ENCODE measurements around the gene HECA.
"Not testable (repeated sequence)": the region's sequence is repeated elsewhere in the genome, so short reads cannot be mapped to it uniquely, and the experiment has no call there.

HECA gene, protein sequence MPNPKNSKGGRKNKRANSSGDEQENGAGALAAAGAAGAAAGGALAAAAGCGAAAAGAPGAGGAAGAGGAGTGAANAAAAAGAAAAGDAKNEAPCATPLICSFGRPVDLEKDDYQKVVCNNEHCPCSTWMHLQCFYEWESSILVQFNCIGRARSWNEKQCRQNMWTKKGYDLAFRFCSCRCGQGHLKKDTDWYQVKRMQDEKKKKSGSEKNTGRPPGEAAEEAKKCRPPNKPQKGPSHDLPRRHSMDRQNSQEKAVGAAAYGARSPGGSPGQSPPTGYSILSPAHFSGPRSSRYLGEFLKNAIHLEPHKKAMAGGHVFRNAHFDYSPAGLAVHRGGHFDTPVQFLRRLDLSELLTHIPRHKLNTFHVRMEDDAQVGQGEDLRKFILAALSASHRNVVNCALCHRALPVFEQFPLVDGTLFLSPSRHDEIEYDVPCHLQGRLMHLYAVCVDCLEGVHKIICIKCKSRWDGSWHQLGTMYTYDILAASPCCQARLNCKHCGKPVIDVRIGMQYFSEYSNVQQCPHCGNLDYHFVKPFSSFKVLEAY

DNA sequence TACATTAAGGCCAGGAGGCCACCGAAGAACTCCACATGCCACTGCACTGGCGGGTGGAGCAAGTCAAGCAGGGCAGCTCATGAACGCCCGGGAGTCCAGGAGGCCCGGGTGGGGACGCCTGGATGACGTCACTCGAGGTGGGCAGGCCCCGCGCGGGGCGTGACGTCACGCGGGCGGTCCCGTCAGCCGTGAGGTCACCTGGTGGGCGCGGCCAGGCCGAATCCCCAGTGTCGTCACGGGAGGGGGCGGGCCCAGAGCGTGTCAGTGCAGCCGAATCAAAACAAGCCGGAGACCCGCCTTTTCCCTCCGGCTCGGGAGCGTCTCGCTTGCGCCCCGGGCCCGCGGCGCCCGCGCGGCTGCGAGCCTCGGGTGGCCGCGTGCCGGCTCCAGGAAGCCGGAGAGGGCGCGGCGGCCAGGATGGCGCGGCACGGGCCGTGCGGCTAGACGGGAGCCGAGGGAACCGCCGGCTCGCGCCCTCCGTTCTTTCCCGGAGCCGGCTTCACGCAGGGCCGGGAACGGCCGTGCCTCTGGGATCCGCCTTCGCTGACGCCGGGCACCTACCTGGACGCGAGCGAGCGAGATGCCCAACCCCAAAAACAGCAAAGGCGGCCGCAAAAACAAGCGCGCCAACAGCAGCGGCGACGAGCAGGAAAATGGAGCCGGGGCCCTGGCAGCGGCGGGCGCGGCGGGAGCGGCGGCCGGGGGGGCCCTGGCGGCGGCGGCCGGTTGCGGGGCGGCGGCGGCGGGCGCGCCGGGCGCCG lies at the start of gene HECA:
HECA (plus strand) TSS at position 264 of the 761 bp plus-strand sequence; CDS start at position 581, 317 bp downstream.
- H3K4me3 ChIP-seq (ENCODE audit: low read depth, low read length) = peak within 1 kb of the TSS; percentile 62

DNA sequence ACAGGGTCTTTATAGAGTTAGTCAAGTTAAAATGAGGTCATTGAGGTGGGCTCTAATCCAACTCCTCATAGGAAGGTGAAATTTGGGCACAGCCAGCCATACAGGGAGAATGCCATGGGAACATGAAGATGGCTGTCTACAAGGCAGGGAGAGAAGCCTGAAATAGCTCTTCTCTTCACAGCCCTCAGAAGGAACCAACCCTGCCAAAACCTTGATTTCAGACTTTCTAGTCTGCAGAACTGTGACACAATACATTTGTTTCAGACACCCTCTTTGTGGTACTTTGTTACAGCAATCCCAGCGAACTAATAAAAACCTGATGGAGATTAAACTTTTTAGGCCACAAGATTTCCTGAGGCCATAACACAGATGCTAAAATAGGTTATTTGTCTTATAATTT lies 43.1 kb upstream of the HECA start:
- no peak overlapping the region for H3K4me3 ChIP-seq (ENCODE audit: low read depth, low read length)

DNA sequence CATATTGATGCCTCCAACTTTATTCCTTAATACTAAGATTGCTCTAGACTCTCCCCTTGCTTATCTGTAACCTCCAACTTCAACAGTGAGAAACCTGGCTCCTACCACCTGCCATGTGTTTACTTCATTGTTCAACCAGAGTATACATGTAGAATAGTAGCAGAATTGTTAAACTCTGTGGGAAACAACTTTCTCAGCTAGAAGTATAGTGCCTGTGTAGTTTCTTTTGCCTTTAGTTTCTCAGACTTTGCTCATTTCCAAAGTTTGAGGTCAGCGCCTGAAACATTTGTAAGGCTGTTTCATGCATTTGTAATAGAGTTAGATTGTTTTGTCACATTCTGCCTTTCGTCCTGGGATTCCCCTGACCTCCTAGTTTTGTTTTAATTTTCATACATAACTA lies 34.9 kb upstream of the HECA start:
- H3K4me3 ChIP-seq (ENCODE audit: low read depth, low read length) = no peak overlapping the region

DNA sequence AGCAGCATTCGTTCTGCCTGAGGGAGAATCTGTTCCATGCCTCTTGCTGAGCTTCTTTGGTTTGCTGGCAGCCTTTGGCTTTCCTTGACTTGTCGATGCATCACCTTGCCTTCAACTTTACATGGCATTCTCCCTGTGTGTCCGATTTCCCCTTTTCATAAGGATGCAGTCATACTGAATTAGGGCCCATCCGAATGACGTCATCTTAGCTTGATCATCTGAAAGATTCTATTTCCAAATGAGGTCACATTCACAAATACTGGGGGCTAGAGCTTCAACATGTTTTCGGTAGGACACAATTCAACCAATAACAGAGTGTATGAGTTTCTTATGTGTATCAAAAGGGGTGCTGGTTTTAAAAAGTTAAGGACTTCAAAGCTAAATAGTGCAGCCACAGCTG lies 27.8 kb upstream of the HECA start:
- no peak overlapping the region for H3K4me3 ChIP-seq (ENCODE audit: low read depth, low read length)

DNA sequence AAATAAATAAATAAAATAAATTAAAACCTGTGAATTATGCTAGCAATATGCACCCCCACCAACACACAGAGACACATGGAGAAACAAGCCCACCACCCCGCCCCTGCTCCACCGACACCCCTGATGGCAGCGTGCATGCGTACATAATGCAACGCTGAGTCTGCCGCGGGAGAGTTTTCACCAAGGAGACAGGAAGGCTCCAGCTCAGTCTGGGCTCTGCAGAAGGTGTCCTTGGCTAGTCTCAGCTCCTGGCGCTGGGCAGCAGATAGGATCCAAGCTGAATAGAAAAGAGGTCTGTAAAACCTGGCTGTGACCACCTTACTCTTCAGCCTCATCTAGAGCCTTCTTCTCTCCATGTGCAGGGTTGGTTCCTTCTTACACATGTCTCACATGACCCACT lies 26.5 kb upstream of the HECA start:
- no peak overlapping the region for H3K4me3 ChIP-seq (ENCODE audit: low read depth, low read length)

DNA sequence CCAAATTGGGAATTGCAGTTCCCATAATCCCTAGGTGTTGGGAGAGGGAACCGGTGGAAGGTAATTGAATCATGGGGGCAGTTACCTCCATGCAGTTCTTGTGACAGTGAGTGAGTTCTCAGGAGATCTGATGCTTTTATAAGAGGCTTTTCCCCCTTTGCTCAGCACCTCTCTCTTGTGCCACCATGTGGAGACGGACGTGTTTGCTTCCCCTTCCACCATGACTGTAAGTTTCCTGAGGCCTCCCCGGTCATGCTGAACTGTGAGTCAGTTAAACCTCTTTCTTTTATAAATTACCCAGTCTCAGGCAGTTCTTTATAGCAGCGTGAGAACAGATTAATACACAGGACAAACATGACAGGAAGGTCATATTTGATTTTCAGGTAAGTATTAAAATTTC lies 25.3 kb upstream of the HECA start:
- H3K4me3 ChIP-seq (ENCODE audit: low read depth, low read length) = no peak overlapping the region

DNA sequence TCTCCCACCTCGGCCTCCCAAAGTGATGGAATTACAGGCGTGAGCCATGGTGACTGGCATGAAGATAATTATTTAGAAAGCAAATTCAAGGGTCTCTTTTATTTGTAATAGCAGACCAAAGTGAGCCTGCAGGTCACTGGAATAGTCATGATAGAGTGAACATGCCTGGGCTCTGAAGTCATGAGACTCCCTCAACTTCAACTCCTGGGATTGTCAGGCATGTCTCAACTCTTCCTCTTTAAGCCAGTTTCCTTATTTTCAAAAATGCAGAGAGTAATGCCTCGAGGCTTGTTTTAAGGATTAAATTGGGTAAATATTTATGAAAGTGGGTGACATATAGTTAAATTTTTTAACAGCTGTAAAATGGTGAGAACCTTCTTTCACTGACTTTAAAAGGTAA lies 22.7 kb upstream of the HECA start:
- H3K4me3 ChIP-seq (ENCODE audit: low read depth, low read length) = no peak overlapping the region

DNA sequence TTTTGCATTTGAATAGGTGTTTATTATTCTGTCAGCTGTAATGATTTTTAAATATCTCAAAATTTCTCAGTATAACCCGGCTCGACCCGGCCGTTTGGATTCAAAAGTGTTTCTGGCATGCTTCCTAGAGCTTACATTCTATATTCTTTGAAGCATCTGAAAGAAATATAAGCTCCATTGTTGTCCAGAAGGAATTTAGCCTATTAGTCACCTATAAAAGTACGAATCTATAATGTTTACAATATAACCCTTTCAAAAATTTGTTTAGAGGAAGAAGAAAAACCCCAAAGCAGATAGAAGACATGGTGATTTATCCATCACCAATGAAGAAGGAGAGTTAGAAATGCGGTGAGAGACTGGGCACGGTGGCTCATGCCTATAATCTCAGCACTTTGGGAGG lies 22.3 kb upstream of the HECA start:
- H3K4me3 ChIP-seq (ENCODE audit: low read depth, low read length) = no peak overlapping the region

DNA sequence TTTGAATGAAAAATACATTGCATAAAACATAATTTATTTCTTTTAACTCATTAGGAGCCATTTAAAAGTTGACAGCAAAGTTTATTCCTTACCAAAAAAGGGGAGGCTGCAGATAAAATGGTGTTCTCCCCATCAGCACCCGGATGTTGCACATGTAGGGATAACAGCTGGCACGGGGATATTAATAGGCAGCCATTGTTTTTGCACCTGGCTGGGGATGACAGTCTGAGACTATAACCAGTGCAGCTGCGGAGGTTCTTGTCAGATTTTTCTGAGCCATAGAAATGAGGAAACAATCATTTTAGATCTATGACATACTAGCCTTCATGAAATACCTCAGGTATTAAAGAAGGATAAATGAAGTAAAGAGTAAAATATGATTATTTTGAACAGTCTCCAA lies 20.1 kb upstream of the HECA start:
- H3K4me3 ChIP-seq (ENCODE audit: low read depth, low read length) = no peak overlapping the region

DNA sequence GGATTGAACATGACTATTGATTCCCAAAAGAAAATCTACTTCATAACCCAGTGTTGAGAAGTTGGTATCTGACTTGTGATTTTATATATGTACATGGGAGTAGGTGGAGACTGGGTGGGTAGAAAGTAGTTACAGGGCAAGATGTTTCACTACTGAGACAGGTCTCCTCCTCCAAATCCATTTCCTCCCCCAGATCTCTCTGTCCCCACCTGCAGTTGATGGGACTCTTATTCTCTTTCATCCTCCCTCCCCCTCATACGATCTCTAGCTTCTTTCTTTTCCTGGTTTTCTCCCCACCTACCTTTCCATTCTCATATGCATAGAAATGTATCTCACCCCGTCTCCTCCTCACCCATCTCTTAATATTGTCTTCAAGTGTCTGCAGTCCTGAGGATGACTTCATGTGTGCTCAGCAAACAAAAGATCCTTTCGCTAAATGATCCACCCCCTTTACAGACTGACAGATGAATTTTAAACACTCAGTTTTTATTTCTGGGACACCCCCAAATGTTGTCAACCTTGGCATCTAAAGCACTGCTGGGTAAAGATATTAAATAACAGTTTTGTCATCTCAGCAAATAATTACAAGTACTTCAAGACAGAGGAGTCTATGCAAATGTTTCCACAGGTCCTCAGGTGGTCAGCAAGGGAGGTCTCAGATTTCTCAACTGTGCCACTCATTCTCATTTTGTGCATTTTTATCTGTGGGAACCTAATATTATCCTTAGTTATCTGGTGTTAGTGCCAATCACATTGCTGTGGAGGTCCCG lies 18.7 kb upstream of the HECA start:
- no peak overlapping the region for H3K4me3 ChIP-seq (ENCODE audit: low read depth, low read length)

DNA sequence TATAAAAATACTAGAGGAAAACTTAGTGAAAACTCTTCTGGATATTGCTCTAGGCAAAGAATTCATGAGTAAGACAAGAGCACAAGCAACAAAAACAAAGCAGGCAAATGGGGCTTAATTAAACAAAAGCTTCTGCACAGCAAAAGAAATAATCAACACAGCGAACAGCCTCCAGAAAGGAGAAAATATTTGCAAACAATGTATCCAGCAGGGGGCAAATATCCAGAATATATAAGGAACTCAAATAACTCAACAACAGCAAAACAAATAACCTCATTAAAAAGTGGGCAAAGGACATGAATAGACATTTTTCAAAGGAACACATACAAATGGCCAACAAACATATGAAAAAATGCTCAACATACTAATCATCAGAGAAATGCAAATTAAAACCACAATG lies 17.1 kb upstream of the HECA start:
- no peak overlapping the region for H3K4me3 ChIP-seq (ENCODE audit: low read depth, low read length)

DNA sequence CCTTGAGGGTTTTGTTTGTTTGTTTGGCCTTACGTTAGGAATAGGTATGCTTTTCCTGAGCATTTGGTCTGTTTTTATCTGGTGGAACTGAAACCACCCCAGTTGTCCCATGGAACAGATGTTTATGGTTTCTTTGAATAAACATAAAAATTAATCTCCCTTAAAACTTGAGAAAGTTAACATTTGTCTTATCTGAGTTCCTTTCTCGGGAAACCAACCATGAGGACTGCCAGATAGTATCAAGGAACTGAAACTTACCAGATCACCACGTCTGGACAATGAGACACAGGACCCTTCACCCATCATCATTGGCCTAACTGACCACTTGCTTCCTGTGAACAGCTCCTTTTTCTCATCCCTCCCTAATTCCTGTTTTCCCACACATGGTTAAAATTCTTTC lies 15.3 kb upstream of the HECA start:
- H3K4me3 ChIP-seq (ENCODE audit: low read depth, low read length) = no peak overlapping the region

DNA sequence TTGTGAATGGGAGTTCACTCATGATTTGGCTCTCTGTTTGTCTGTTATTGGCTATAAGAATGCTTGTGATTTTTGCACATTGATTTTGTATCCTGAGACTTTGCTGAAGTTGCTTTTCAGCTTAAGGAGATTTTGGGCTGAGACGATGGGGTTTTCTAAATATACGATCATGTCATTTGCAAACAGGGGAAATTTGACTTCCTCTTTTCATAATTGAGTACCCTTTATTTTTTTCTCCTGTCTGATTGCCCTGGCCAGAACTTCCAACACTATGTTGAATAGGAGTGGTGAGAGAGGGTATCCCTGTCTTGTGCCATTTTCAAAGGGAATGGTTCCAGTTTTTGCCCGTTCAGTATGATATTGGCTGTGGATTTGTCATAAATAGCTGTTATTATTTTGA lies 12.1 kb upstream of the HECA start:
- H3K4me3 ChIP-seq (ENCODE audit: low read depth, low read length) = not testable (repeated sequence)

DNA sequence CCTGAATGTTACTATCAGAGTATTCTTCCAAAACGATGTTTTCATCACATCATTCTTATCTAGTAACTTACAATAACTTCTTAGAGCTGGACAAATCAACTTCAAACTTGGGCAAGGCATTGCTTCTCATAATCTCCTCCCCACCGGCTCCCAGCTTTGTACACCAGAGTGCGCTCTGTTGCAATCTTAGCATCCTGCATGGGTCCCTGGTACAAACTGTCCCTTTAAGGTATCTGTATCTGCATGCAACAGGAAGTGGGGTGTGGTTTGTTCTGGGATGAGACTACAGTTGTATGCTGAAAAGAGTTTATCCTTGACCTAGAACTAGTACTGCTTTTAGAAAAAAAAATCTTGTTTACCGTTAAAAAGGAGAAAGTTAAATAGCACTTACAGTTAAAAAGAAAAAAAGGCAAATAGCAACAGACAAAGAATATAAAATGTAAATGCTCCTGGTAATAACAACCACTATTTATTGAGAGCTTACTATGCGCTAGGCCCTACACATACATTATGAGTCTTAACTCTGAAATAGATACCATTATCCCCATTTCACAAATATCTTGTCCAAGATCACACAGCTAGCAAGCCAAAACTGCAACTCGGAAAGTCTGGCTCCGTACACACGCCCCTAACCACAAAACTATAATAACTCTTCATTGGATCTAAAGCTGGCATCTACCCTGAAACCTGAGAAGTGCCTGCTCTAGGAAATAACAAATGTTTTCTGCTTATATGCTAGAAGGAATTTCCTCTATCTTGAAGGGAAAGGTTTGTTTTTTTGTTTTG lies 9.8 kb upstream of the HECA start:
- H3K4me3 ChIP-seq (ENCODE audit: low read depth, low read length) = no peak overlapping the region

DNA sequence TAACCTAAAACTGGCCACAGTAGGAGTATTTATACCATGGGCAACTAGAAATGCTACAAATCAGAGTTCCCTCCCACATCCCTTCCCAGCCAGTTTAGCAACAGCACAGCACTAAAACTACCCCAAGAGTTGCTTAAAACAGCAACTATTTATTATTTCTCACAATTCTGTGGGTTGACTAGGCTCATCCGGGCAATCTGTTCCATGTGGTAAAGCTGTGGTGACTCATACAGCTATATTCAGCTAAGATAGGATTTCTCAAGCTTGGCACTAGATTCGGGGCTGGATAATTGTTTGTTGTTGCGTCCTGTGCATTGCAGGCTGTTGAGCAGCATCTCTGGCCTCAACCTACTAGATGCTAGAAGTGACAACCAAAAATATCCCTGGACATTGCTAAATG lies 8.6 kb upstream of the HECA start:
- H3K4me3 ChIP-seq (ENCODE audit: low read depth, low read length) = no peak overlapping the region

DNA sequence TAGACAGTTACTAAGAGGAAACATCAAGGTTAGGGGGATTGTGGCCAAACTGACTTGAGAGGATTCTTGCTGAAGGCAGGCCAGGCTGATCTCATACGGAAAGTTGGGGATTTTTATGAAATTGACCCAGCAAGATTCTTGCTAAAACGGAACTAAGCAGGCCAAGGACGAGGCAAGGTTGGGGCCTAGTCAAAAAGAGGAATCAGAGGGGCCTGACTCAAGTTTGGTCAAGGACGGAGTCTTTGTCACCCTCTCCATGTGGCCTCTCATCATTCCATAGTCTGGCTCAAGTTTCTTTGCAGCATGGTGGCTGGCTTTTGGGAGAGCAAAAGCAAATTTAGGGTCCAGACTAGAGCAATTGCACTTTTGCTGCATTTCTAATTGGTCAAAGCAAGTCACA lies 7.9 kb upstream of the HECA start:
- H3K4me3 ChIP-seq (ENCODE audit: low read depth, low read length) = no peak overlapping the region

DNA sequence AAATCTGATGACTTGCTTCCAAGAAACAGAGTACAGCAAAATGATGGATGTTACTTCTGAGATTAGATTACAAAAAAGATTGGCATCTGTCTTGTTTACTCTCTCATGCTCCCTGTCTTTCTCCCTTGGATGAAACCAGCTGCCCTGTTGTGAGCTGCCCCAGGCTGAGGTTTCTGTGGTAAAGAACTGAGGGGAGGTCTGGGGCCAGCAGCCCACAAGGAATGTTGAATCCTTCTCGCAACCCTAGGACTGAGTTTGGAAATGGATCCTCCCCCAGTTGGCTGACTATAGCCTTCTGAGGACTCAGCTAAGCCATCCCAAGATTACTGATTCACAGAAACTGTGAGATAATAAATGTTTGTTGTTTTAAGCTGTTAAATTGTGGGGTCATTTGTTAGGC lies 5.6 kb upstream of the HECA start:
- H3K4me3 ChIP-seq (ENCODE audit: low read depth, low read length) = no peak overlapping the region

DNA sequence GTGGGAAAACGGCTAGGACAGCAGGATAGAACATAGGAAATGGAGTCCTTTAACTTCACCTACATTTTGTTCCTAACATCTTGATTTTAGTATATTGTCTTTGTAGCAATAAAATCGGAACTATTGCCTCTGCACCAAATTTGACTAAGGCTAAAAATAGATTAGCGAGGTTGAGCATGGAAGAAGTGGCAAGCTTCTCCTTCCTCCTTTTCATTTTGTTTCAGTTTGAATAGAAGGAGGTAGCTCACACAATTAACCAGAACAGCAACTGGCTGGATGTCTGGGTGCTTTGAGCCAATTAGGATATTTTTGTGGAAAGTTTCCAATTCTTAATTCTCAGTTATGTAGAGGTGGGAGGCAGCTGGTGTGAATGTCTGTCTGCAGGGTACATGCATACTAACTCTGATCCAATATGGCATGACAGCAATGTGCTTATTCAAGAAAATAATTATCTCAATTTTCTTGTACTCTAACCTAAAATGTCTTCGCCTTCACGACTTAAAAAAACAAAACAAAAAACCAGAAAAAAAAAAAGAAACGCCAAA lies 3.1 kb upstream of the HECA start:
- no peak overlapping the region for H3K4me3 ChIP-seq (ENCODE audit: low read depth, low read length)

DNA sequence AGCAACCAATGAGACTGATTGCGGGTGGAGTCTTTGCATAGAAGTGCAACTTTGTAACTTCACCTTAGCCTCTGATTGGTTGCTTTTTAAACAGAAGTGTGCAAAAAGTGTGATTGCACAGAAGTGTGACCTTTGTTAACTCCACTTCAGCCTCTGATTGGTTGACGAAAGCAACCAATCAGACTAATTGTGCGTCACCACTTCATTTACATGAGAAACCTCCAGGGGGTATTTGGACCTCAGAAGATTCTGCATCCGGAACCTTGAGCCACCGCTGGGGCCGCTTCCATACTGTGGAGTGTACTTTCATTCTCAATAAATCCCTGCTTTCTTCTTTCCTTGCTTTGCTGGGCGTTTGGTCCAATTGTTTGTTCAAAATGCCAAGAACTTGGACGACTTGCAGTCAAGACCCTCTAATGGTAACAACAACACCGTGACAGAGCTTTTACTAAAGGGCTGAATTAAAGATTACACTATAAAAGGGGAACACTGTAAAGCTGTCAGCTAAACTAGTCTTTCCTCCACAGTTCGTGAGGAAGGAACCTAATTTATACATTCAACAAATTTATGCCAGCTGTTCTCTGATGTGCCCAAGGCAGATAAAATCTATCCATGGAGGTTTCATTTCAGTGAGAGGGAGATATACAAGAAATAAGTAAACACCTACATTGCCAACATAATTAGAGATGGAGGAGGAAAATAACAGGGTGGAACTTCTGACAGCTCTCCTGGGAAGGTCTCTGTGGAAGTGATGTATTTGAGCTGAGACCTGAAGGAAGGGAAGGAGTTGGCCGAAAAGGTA lies 1.4 kb upstream of the HECA start:
- no peak overlapping the region for H3K4me3 ChIP-seq (ENCODE audit: low read depth, low read length)

DNA sequence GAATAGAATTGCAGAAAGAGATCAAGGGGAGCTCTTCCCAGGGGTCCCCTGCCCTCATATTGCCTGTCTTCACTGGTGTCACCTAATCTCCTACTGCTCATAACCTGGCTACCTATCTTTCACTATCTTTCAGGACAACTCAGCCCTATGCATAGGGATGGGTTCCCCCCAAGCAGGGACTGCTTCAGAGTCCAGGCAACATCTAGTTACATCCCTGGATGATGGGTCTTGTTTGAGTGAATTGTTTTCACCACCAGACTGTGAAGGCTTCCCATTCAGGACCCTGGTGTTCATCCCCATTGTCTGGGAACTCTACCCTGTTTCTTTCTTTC lies 850 bp upstream of the HECA start:
- no peak overlapping the region for H3K4me3 ChIP-seq (ENCODE audit: low read depth, low read length)
